GM12801 (cell line): ENCODE measurements around the gene FANCD2.

Source experiments
- TF ChIP-seq, protein P1 (sequence below): IDR thresholded peaks from one replicate; pipeline ENCODE4 v1.5.1; 2011; ENCODE audit warnings: control low read depth; ENCODE audit not compliant: insufficient read length; ENCODE audit errors: extremely low read depth

The FANCD2 gene

GRCh38 chr3:10026084-10026890 lies at the start of gene FANCD2:
Gene FANCD2, plus strand, starts transcription at chr3:10026437. Its CDS starts 2,221 bp downstream, at chr3:10028658.
- TF ChIP-seq, protein P1, sequence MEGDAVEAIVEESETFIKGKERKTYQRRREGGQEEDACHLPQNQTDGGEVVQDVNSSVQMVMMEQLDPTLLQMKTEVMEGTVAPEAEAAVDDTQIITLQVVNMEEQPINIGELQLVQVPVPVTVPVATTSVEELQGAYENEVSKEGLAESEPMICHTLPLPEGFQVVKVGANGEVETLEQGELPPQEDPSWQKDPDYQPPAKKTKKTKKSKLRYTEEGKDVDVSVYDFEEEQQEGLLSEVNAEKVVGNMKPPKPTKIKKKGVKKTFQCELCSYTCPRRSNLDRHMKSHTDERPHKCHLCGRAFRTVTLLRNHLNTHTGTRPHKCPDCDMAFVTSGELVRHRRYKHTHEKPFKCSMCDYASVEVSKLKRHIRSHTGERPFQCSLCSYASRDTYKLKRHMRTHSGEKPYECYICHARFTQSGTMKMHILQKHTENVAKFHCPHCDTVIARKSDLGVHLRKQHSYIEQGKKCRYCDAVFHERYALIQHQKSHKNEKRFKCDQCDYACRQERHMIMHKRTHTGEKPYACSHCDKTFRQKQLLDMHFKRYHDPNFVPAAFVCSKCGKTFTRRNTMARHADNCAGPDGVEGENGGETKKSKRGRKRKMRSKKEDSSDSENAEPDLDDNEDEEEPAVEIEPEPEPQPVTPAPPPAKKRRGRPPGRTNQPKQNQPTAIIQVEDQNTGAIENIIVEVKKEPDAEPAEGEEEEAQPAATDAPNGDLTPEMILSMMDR: no peak

- TF ChIP-seq, protein P1: no peak
Measured at GRCh38 chr3:9976721-9977709, 49.2 kb upstream of the FANCD2 start.

DNA sequence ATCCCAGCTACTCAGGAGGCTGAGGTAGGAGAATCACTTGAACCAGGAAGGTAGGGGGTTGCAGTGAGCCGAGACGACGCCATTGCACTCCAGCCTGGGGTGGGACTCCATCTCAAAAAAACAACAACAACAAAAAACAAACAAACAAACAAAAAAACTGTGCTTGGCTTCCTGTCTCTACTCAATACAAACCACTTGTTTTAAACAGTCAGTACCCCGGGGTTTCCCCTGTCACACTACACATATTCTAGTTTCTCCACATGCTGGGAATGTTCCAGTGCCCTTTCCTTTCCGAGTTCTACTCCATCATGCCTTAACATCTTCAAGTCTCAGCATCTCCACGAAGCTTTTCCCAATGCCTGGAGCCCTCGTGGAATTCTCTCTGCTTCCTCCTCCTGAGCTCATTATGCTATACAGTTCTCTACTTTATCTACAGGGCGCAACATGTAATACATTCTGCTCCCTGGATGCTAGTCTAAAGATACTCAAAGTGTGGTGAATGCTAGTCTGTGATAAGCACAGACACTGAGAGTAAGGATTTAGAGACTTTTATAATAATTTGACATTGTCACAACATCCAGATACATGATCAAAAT lies 47.4 kb upstream of the FANCD2 start:
- TF ChIP-seq, protein P1: no peak

- TF ChIP-seq, protein P1: no peak
Measured at GRCh38 chr3:9980251-9980650, 46.0 kb upstream of the FANCD2 start.

GRCh38 chr3:9986230-9986725 lies 40.0 kb upstream of the FANCD2 start:
- TF ChIP-seq, protein P1: no peak

DNA sequence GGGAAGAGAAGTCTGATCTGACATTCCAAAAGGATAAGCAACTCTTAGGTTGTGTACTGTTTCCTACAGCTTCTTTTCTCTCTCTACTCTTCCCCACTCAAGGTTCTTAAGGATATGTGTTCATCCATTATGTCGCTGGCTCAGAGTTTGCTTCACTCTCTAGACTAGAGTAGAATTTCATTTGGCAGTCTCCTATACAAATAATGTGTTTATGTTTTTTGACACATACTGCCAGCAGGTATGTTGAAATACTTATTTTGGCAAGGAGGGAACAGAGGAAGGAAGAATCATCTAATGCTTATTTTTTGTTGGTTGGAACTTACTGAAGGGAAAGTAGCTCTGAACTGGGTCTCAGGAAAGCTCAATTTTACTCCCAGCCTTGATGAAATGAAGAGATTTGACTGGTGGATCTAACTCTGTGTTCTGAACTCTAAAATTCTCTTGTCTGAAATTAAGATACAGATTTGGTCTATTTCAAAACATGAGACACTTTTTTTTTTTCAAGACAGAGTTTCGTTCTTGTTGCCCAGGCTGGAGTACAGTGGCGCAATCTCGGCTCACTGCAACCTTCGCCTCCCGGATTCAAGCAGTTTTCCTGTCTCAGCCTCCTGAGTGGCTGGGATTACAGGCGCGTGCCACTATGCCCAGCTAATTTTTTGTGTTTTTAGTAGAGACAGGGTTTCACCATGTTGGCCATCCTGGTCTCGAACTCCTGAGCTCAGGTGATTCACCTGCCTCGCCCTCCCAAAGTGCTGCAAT lies 32.0 kb upstream of the FANCD2 start:
- TF ChIP-seq, protein P1: no peak
